B cell (primary cell): Measurements from ENCODE around the gene RBMS3.

Source experiments
- CTCF ChIP-seq: fragments of 200-600 bp; IDR thresholded peaks from one replicate; pipeline ENCODE4 v1.8.0; 2022; ENCODE audit warnings: antibody characterized with exemption, mild to moderate bottlenecking
- EZH2 ChIP-seq: IDR thresholded peaks from 2 replicates; pipeline ENCODE4 v1.6.1; 2012; ENCODE audit warnings: borderline replicate concordance, low read depth, mild to moderate bottlenecking, moderate library complexity, low read length; ENCODE audit not compliant: insufficient read depth, poor library complexity, severe bottlenecking

GRCh38 chr3:29324180-29324651, 43.3 kb downstream of the RBMS3 start:
- TF ChIP-seq CTCF: no peak
- no peak for TF ChIP-seq EZH2
